ENCODE results near the gene HORMAD2. TPM values are rescaled to one million over a fixed set of nuclear protein-coding genes. Genes with fewer than 3 reads are reported as not detected.

Gene HORMAD2
- total and polyA plus RNA-seq, 2 donors = 0.09 to 0.11 TPM

DNA sequence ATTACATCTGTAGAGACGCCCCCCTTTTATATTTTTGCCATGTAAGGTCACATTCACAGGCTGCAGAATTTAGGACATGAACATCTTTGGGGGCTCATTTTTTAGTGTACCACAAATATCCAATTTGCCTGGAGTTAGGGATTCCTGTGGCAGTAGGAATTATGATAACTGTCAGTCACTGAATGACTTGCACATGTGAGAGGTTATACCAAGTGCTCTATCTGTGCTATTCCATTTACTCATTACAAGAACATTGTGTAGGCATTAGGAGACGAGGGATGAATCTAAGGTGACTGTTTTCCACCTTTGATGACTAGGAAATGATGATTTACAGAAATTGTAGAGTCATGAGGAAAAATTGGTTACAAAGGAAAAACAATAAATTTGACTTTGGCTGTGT, 87.0 kb downstream of the HORMAD2 start:
- no peaks in the 10 kb centered on the region for H3K9me3 ChIP-seq (ENCODE audit: control insufficient read depth in 2 of 2, insufficient read depth in 1 of 2, low read length in 1 of 2)
- WGBS = 97% methylated on average over 2 of the region's 2 CpGs
- no peaks in the 10 kb centered on the region for H3K36me3 ChIP-seq (ENCODE audit: control insufficient read depth in 2 of 2, insufficient read depth in 2 of 2, low read length in 1 of 2)
- H3K27ac ChIP-seq (ENCODE audit: low read depth in 1 of 2, low read length in 1 of 2) = no peak overlapping the region
- peaks cover 13 to 17% of the 10 kb centered on the region in 2 donors for H3K4me1 ChIP-seq (ENCODE audit: control insufficient read depth in 2 of 2, insufficient read depth in 2 of 2, low read length in 2 of 2)
- H3K4me3 ChIP-seq (ENCODE audit: low read length in 2 of 2) = no peak overlapping the region
- DNase-seq (ENCODE audit: low read depth in 6 of 9, low spot score in 9 of 9) = no peak
- no peaks in the 10 kb centered on the region for H3K27me3 ChIP-seq (ENCODE audit: control insufficient read depth in 2 of 2, insufficient read depth in 1 of 2, low read length in 1 of 2)

DNA sequence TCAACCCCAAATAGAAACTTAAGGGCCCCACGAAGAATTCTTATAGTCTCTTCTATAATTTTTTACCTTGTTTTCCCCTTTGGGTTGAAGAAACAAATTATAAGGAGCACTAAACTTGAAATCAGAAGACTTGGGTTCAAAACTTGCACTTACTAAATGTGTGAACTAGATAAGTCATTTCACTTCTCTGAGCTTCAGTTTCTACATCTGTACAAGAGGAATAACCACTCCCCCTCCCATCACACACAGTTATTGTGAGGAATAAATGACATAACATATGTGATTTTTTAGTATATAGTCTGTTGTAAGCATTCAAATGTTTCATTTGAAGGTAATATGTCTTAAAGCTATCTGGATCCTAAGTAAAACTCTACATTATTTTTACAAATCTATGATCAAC, 87.5 kb downstream of the HORMAD2 start:
- H3K27ac ChIP-seq (ENCODE audit: low read depth in 1 of 2, low read length in 1 of 2) = no peak overlapping the region
- H3K36me3 ChIP-seq (ENCODE audit: control insufficient read depth in 2 of 2, insufficient read depth in 2 of 2, low read length in 1 of 2) = no peaks in the 10 kb centered on the region
- DNase-seq (ENCODE audit: low read depth in 6 of 9, low spot score in 9 of 9) = no peak
- H3K4me1 ChIP-seq (ENCODE audit: control insufficient read depth in 2 of 2, insufficient read depth in 2 of 2, low read length in 2 of 2) = peaks cover 13 to 17% of the 10 kb centered on the region in 2 donors
- H3K4me3 ChIP-seq (ENCODE audit: low read length in 2 of 2) = no peak overlapping the region
- no peaks in the 10 kb centered on the region for H3K9me3 ChIP-seq (ENCODE audit: control insufficient read depth in 2 of 2, insufficient read depth in 1 of 2, low read length in 1 of 2)
- H3K27me3 ChIP-seq (ENCODE audit: control insufficient read depth in 2 of 2, insufficient read depth in 1 of 2, low read length in 1 of 2) = no peaks in the 10 kb centered on the region
- WGBS = 99% methylated on average over 1 of the region's 1 CpG

DNA sequence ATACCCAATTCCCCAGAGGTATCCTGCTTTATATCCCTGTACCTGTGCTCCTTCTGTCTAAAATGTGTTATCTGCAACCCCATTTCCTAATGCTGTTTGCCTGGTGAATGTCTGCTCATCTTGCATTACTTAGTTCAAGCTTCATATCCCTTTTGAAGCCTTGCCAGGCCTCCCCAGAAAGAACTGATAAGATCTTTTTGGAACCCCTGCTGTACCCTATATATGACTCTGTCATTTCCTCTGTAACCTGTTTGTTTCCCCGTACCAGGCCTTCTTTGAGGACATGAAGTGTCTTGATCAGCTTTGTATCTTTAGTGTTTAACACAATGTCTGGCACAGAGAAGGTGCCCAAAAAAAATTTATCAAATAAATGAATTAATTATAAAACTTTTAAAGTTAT, 88.7 kb downstream of the HORMAD2 start:
- H3K9me3 ChIP-seq (ENCODE audit: control insufficient read depth in 2 of 2, insufficient read depth in 1 of 2, low read length in 1 of 2) = no peaks in the 10 kb centered on the region
- no peak overlapping the region for H3K4me3 ChIP-seq (ENCODE audit: low read length in 2 of 2)
- H3K27ac ChIP-seq (ENCODE audit: low read depth in 1 of 2, low read length in 1 of 2) = peak overlapping the region; percentile 50 to 64
- 6% methylated on average over 1 of the region's 1 CpG for WGBS
- H3K27me3 ChIP-seq (ENCODE audit: control insufficient read depth in 2 of 2, insufficient read depth in 1 of 2, low read length in 1 of 2) = no peaks in the 10 kb centered on the region
- peaks cover 13 to 17% of the 10 kb centered on the region in 2 donors for H3K4me1 ChIP-seq (ENCODE audit: control insufficient read depth in 2 of 2, insufficient read depth in 2 of 2, low read length in 2 of 2)
- DNase-seq (ENCODE audit: low read depth in 6 of 9, low spot score in 9 of 9) = peak in 6 of 9 donors; percentile 27 to 75 (median 52)
- H3K36me3 ChIP-seq (ENCODE audit: control insufficient read depth in 2 of 2, insufficient read depth in 2 of 2, low read length in 1 of 2) = no peaks in the 10 kb centered on the region

DNA sequence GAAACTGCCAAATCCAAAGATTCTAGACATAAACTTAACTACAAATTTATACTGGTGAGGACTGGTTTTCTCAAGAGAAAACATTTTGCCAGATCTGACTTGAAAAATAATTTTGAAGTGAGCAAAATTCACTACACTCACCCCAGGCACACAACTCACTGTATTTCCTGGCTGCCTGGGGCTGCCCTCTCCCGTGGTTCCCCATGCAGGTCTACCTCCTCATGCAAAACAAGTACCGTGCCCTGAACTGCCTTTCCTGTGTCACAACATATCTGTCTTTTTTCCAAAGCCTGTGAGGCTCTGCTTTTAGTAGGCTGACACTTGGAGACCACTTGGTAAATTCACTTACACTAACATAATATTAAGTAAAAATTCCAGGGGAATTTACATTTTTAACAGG, 89.9 kb downstream of the HORMAD2 start:
- H3K27ac ChIP-seq (ENCODE audit: low read depth in 1 of 2, low read length in 1 of 2) = no peak overlapping the region
- no peaks in the 10 kb centered on the region for H3K9me3 ChIP-seq (ENCODE audit: control insufficient read depth in 2 of 2, insufficient read depth in 1 of 2, low read length in 1 of 2)
- H3K27me3 ChIP-seq (ENCODE audit: control insufficient read depth in 2 of 2, insufficient read depth in 1 of 2, low read length in 1 of 2) = no peaks in the 10 kb centered on the region
- 18% methylated on average over 2 of the region's 2 CpGs for WGBS
- DNase-seq (ENCODE audit: low read depth in 6 of 9, low spot score in 9 of 9) = no peak
- H3K36me3 ChIP-seq (ENCODE audit: control insufficient read depth in 2 of 2, insufficient read depth in 2 of 2, low read length in 1 of 2) = no peaks in the 10 kb centered on the region
- no peak overlapping the region for H3K4me3 ChIP-seq (ENCODE audit: low read length in 2 of 2)
- peaks cover 13 to 17% of the 10 kb centered on the region in 2 donors for H3K4me1 ChIP-seq (ENCODE audit: control insufficient read depth in 2 of 2, insufficient read depth in 2 of 2, low read length in 2 of 2)

DNA sequence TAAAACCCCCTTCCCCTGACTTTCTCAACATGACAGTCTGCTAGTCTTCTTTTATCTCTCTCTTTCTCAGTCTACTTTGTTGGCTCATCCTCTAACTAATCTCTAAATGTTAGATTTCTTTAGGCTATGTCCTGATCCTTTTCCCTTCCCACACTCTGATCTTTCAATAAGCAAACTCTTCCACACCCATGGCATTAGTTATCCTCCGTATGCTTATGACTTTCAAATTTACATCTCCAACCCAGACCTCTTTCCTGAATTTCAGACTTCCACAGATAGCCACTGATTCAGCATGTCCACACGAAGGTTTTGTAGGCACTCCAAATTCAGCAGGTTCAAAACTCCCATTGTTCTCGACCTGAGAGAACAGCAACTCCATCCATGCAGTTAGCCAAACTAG, 90.7 kb downstream of the HORMAD2 start:
- Histone ChIP-seq H3K4me3 (ENCODE audit: low read length in 2 of 2) (no peak overlapping the region), H3K4me1 (ENCODE audit: control insufficient read depth in 2 of 2, insufficient read depth in 2 of 2, low read length in 2 of 2) (peaks cover 17% of the 10 kb centered on the region in 2 donors)
- WGBS = 95% methylated on average over 3 of the region's 3 CpGs

DNA sequence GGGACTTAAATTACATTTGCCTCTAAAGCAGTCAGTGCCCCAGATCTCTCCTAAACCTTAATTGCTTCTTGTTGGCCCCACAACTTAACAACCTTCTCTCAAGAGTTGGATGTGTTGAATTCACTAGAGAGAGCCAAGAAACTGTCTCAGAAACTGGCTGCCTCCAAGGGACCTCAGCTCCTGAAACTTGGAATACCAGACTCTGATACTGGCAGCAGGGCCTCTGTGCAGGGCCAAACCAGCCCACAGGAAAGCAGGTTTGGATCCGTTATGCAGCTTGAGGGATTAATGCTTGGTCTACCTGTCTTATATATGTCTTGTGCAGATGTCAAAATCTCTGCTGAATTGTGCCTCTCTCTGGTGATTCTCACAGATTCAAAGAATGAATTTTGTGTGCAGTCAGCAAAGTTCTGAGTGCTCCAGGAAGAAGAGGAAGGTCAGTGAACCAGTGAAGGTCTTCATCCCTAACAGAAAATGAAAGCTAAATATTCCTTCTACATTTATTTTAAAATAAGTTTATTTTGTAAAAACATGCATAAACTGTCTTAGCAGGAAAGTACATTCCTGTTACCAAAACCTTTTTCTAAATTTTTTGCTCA, 95.5 kb downstream of the HORMAD2 start:
- Histone ChIP-seq H3K27me3 (ENCODE audit: control insufficient read depth in 2 of 2, insufficient read depth in 1 of 2, low read length in 1 of 2) (no peaks in the 10 kb centered on the region), H3K4me3 (ENCODE audit: low read length in 2 of 2) (no peak overlapping the region), H3K27ac (ENCODE audit: low read depth in 1 of 2, low read length in 1 of 2) (no peak overlapping the region), H3K9me3 (ENCODE audit: control insufficient read depth in 2 of 2, insufficient read depth in 1 of 2, low read length in 1 of 2) (no peaks in the 10 kb centered on the region), H3K4me1 (ENCODE audit: control insufficient read depth in 2 of 2, insufficient read depth in 2 of 2, low read length in 2 of 2) (peaks cover 10 to 13% of the 10 kb centered on the region in 2 donors), H3K36me3 (ENCODE audit: control insufficient read depth in 2 of 2, insufficient read depth in 2 of 2, low read length in 1 of 2) (no peaks in the 10 kb centered on the region)
- WGBS = 70% methylated on average over 1 of the region's 1 CpG
- no peak for DNase-seq (ENCODE audit: low read depth in 6 of 9, low spot score in 9 of 9)

More for the DNA sequence above, 90.7 kb downstream of the HORMAD2 start:
- Histone ChIP-seq H3K9me3 (ENCODE audit: control insufficient read depth in 2 of 2, insufficient read depth in 1 of 2, low read length in 1 of 2) (no peaks in the 10 kb centered on the region), H3K36me3 (ENCODE audit: control insufficient read depth in 2 of 2, insufficient read depth in 2 of 2, low read length in 1 of 2) (no peaks in the 10 kb centered on the region), H3K27me3 (ENCODE audit: control insufficient read depth in 2 of 2, insufficient read depth in 1 of 2, low read length in 1 of 2) (no peaks in the 10 kb centered on the region), H3K27ac (ENCODE audit: low read depth in 1 of 2, low read length in 1 of 2) (no peak overlapping the region)
- DNase-seq (ENCODE audit: low read depth in 6 of 9, low spot score in 9 of 9) = no peak

DNA sequence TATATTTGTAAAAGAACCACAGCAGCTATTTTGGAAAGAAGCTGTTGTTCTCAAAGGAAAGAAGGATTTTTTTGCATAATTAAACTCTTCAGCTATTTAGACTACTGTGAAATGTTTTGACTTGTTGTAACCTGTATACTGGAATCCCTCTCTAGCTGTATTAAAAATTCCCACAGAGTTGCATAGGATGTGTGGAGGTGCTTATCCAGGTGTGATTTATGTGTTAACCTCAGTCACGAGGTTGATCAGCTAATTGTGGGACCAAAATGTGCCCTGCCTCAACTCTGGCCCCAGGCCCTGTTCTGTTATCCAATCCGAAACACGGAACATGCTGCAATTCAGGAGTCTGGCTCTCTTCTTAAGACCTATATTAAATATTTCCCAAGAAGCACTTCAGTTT, 96.2 kb downstream of the HORMAD2 start:
- no peaks in the 10 kb centered on the region for H3K9me3 ChIP-seq (ENCODE audit: control insufficient read depth in 2 of 2, insufficient read depth in 1 of 2, low read length in 1 of 2)
- peaks cover 10 to 13% of the 10 kb centered on the region in 2 donors for H3K4me1 ChIP-seq (ENCODE audit: control insufficient read depth in 2 of 2, insufficient read depth in 2 of 2, low read length in 2 of 2)
- no peaks in the 10 kb centered on the region for H3K27me3 ChIP-seq (ENCODE audit: control insufficient read depth in 2 of 2, insufficient read depth in 1 of 2, low read length in 1 of 2)
- no peak overlapping the region for H3K4me3 ChIP-seq (ENCODE audit: low read length in 2 of 2)
- 95% methylated on average over 3 of the region's 3 CpGs for WGBS
- no peak for DNase-seq (ENCODE audit: low read depth in 6 of 9, low spot score in 9 of 9)
- no peaks in the 10 kb centered on the region for H3K36me3 ChIP-seq (ENCODE audit: control insufficient read depth in 2 of 2, insufficient read depth in 2 of 2, low read length in 1 of 2)
- no peak overlapping the region for H3K27ac ChIP-seq (ENCODE audit: low read depth in 1 of 2, low read length in 1 of 2)

DNA sequence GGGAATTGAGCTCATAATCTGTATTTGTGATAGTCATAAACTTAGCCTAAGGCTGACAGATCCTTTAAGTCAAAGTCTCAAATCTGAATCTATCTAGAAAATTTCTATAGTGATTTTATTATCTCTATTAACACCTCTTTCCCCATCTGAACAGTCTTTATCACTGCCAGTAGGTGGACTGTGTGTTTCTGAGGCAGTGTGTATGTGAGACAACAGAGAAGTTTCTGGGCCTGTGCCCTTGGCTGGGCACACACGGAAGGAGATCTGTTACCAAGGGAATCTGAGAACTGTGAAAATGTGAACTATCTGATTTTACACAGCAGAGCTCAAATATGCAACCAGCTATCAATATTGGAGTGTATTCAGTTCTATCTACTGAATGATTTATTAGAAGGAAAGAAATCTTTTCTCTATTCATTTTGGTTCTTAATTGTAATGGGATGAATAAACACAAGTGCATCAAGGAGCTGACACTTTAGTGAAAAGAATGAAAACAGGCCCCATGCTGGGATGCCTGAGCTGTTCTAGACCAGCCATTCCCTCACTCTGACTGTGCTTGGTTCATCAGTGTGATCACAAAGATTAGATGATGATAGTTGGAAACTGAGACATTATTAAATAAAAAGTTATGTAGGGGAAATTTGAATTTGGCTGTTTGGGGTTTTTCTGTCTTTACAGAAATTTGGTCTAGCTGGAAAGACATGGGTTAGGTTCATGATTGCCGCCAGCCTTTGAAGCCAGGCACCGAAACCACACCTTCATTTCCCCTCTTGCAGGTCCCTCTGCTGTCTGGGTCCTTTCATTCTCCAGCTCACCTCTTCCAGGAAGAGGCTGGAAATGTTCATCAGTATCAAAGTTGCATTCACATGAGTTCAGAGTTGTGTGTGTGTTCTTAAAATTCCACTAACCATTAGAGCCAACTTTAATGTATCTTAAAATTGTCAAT, 98.2 kb downstream of the HORMAD2 start:
- H3K36me3 ChIP-seq (ENCODE audit: control insufficient read depth in 2 of 2, insufficient read depth in 2 of 2, low read length in 1 of 2) = no peaks in the 10 kb centered on the region
- 39% methylated on average over 3 of the region's 3 CpGs for WGBS
- no peak overlapping the region for H3K4me3 ChIP-seq (ENCODE audit: low read length in 2 of 2)
- peaks cover 10 to 13% of the 10 kb centered on the region in 2 donors for H3K4me1 ChIP-seq (ENCODE audit: control insufficient read depth in 2 of 2, insufficient read depth in 2 of 2, low read length in 2 of 2)
- peak in 3 of 9 donors; percentile 28 to 67 (median 47) for DNase-seq (ENCODE audit: low read depth in 6 of 9, low spot score in 9 of 9)
- H3K27me3 ChIP-seq (ENCODE audit: control insufficient read depth in 2 of 2, insufficient read depth in 1 of 2, low read length in 1 of 2) = no peaks in the 10 kb centered on the region
- no peaks in the 10 kb centered on the region for H3K9me3 ChIP-seq (ENCODE audit: control insufficient read depth in 2 of 2, insufficient read depth in 1 of 2, low read length in 1 of 2)
- no peak overlapping the region for H3K27ac ChIP-seq (ENCODE audit: low read depth in 1 of 2, low read length in 1 of 2)

DNA sequence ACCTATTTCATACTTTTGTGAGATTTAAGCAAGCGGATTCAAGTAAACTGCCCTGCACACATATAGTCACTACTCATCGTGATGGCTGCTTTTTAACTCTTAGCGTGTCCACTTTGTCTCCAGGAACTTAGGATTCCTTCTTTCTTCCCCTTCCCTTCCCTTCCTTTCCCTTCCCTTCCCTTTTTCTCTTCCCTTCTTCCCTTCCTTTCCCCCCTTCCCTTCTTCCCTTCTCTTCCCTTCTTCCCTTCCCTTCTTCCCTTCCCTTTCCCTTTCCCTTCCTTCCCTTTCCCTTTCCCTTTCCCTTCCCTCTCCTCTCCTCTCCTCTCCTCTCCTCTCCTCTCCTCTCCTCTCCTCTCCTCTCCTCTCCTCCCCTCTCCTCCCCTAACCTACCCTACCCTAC, 100.4 kb downstream of the HORMAD2 start:
- Histone ChIP-seq H3K36me3 (ENCODE audit: control insufficient read depth in 2 of 2, insufficient read depth in 2 of 2, low read length in 1 of 2) (no peaks in the 10 kb centered on the region), H3K4me3 (ENCODE audit: low read length in 2 of 2) (no peak overlapping the region), H3K4me1 (ENCODE audit: control insufficient read depth in 2 of 2, insufficient read depth in 2 of 2, low read length in 2 of 2) (peaks cover 10 to 11% of the 10 kb centered on the region in 2 donors), H3K27ac (ENCODE audit: low read depth in 1 of 2, low read length in 1 of 2) (no peak overlapping the region), H3K9me3 (ENCODE audit: control insufficient read depth in 2 of 2, insufficient read depth in 1 of 2, low read length in 1 of 2) (no peaks in the 10 kb centered on the region), H3K27me3 (ENCODE audit: control insufficient read depth in 2 of 2, insufficient read depth in 1 of 2, low read length in 1 of 2) (no peaks in the 10 kb centered on the region)
- 98% methylated on average over 3 of the region's 3 CpGs for WGBS
- DNase-seq (ENCODE audit: low read depth in 6 of 9, low spot score in 9 of 9) = no peak
